ENCODE measurements around the gene ENOPH1.
"Not testable (repeated sequence)": the region's sequence is repeated elsewhere in the genome, so short reads cannot be mapped to it uniquely, and the experiment has no call there.

Gene ENOPH1

DNA sequence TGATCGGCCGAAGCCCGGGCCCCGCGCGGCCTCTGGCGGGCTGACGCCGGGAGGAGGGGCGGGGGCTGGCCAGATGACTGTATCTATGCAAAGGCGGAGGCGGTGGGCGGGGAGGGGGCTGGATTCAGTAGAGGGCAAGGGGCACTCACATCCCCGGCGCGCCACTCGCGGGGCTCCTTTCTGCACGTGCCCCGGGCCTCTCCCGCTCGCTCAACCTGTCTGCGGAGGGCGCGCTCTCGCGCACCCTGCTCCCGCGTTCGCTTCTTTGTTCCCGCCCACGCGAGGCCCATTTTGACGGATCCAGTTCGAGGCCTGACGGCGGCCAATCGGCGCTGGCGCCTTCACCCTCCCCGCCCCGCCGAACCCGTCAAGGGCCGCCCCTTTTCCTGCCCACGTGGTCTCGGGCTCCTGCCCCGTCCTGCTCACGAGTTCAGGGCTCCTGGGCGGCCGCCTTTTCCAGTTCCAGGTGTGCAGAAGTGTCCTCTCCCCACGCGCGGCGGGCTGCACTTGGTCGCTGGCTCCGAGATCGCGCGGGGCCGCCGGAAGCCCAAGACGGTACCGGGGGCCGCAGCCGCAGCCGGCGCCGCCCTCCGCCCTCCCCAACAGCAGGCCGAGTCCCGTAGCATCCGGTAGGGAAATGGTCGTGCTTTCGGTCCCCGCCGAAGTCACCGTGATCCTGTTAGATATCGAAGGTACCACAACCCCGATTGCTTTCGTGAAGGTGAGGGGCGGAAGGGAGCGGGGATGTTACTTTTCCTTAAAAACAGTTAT is at the start of gene ENOPH1, which contains the start of gene HNRNPDL:
TSS of gene ENOPH1 (plus strand) at position 398 of the 771 bp plus-strand sequence. CDS start at position 638, 240 bp downstream.
TSS of gene HNRNPDL (minus strand) at position 270 of the 771 bp plus-strand sequence. CDS start 772 bp downstream, outside the sequence.
- peak; percentile 99 to 100 for DNase-seq (ENCODE audit: low read depth in 2 of 2)

DNA sequence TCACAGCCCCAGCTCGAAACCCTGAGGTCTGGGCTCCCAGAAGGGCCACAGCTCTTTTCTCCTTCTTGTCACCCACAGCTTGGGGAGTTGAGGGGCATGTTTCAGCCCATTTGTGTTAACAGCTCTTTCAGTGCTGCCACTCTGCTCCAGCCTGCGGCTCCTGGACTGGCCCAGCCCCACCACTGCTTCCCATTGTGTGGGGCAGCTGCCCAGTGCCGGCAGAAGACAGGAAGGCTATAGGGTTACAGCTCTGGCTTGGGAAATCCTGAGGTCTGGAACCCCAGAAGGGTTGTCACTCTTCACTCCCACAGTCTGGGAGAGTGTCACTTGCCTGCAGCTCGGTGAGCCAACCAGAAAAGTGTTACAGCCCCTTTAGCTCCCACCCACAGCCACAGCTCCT is 49.6 kb upstream of the ENOPH1 start:
- DNase-seq (ENCODE audit: low read depth in 2 of 2) = no peak

DNA sequence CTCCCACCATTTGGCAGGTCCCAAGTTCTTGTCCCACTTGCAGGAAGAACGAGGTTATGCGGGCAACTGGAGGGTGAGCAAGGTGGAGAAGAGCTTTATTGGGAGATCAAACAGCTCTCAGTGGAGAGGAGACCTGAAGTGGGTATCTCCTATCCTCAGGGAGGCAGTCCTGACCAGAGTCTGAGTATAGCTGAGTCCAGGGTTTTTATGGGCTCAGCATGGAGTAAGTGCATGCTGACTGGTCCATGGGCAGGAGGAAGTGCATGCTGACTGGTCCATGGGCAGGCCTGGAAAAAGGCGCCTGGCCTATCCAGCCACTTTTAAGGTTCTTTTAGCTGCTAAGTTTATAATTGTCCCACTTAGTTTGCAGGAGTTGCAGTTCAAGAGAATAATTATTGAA is 49.2 kb upstream of the ENOPH1 start:
- no peak for DNase-seq (ENCODE audit: low read depth in 2 of 2)

DNA sequence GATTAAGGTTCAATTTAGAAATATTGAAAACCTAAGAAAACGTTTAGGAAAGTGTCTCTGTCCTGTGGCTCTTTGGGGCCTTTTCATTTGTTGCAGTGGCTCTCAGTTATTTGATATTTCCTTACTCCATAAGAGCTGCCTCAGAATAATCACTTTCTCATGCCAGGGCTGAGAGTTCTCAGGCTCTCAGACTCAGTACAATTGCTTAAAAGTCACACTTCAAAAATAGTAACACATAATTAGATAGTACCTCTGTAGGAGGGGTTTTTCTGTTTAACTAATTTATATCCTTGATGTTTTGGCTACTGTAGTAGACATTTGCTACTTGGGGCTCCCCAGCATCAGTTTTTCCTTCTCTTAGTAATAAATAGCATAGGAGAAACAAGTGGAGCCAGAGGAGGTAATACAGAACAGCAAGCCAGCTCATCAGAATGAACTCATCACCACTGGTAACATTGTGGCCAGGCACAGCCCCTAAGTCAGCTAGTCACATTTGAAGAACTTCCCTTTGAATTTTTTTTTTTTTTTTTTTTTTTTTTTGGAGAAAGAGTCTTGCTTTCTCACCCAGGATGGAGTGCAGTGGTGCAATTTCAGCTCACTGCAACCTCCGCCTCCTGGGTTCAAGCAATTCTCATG is 48.6 kb upstream of the ENOPH1 start:
- DNase-seq (ENCODE audit: low read depth in 2 of 2) = no peak

DNA sequence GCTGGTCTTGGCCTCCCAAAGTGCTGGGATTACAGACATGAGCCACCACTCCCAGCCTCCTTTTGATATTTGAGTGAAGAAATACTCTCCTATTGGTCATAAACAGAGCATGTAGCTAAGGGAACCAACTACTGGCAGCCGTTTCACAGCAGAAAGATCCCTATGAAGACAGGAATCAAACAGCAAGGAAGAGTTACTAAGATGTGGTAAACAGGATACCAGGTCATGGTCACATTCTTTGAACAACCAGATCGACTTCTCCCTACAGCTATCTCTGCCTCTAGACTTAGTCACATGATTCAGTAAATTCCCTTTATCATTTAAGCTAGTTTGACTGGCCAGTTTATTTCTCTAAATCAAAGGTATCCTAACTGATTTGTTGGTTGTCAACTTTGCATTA is 47.6 kb upstream of the ENOPH1 start:
- DNase-seq (ENCODE audit: low read depth in 2 of 2) = no peak

DNA sequence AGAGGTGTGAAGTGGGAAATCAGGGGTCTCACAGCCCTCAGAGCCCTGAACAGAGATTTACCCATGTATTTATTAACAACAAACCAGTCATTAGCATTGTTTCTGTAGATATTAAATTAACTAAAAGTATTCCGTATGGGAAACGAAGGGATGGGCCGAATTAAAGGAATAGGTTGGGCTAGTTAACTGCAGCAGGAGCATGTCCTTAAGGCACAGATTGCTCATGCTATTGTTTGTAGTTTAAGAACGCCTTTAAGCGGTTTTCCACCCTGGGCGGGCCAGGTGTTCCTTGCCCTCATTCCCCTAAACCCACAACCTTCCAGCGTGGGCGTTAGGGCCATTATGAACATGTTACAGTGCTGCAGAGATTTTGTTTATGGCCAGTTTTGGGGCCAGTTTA is 44.1 kb upstream of the ENOPH1 start:
- DNase-seq (ENCODE audit: low read depth in 2 of 2) = not testable (repeated sequence)

DNA sequence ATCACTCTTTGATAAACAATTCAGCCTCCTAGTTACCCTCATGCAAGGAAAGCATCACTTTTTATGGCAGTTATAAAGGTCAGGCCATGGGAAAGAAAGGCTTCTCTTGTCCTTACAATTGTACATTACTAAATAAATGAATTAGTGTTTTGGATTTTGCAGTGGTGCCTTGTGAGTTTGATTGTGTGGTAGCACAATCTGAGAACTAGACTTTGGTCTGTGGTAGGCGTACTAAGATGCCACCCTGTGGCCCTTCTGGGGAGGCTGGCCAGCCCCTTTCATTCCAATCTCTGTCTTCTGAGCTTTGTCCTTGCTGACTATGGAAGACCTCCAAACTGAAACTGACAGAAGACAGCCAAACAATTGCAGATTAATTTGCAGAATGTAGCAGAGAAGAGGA is 42.0 kb upstream of the ENOPH1 start:
- no peak for DNase-seq (ENCODE audit: low read depth in 2 of 2)

DNA sequence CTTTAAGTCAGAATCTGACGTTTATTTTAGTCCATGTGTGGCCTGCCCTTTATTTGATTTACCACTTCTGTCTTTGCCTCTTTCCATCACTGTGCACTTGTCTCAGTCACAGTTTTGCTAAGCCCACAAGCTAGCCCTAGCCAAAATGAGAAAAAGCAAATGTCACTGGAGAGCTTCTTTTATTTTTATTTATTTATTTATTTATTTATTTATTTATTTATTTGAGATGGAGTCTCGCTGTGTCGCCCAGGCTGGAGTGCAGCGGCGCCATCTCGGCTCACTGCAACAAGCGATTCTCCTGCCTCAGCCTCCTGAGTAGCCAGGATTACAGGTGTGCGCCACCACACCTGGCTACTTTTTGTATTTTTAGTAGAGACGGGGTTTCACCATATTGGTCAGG is 40.3 kb upstream of the ENOPH1 start:
- not testable (repeated sequence) for DNase-seq (ENCODE audit: low read depth in 2 of 2)

DNA sequence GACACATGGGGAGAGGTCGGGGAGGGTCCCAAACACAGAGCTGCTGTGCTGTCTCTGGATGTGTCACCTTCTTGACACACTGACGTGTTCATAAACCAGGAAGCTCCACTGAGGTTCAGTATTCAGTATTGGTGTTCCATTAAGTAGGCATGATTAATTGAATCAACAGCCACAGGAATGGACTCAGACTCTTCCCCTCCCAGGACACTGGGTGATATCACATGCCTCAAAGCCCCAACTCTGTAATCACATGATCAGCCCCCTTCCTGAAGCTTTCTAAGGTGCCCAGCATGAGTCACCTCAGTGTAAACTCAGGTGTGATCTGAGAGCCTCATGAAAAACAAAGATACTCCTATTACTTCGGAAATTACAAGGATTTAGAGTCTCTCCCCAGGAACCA is 35.5 kb upstream of the ENOPH1 start:
- no peak for DNase-seq (ENCODE audit: low read depth in 2 of 2)

DNA sequence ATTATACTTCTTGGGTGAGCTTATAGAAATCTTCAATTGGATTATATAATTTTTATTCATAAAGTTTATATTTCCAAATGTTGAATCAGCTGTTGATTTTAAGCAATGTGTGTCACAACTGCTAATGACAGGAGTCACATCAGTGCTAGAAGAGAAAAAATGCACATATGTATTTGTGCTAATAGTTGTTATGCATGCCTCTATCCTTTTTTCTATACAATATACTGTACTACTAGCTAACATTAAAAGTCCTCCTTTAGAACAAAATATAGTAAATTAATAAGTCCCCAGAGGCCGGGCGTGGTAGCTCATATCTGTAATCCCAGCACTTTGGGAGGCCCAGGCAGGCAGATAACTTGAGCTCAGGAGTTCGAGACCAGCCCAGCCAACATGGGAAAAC is 32.9 kb upstream of the ENOPH1 start:
- no peak for DNase-seq (ENCODE audit: low read depth in 2 of 2)

DNA sequence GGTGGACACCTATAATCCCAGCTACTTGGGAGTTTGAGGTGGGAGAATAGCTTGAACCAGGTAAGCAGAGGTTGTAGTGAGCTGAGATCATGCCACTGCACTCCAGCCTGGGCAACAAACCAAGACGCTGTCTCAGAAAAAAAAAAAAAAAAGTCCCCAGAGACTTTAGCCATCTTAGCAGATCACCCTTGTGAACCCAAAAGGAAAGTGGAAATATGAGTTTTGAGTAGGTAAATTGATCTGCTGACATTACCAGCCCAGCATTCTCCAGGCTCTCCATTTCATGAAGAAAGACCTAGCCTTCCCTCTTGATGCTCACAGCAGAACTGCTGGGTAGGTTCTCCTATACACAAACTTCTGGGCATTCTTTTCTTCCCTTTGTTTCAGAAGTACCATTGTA is 32.1 kb upstream of the ENOPH1 start:
- DNase-seq (ENCODE audit: low read depth in 2 of 2) = no peak

DNA sequence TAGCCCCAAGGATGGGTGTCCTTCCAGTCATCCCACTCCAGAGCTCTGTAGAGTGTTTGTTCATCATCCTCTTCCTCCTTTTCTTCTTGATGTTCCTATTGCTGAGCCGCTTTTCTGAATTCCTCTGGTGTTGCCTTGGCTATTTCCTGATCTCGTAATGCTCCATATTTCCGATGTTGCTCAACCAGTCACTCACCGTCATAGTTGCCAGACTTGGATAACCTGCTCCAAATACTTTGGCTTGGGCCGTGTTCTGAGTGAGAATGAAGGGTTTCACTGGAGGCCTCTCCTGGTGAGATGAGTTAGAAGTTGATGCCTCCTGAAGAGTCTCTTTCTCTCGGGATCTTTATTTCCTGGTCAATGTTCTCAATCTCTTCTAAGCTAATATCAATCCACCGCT is 28.8 kb upstream of the ENOPH1 start:
- DNase-seq (ENCODE audit: low read depth in 2 of 2) = no peak

DNA sequence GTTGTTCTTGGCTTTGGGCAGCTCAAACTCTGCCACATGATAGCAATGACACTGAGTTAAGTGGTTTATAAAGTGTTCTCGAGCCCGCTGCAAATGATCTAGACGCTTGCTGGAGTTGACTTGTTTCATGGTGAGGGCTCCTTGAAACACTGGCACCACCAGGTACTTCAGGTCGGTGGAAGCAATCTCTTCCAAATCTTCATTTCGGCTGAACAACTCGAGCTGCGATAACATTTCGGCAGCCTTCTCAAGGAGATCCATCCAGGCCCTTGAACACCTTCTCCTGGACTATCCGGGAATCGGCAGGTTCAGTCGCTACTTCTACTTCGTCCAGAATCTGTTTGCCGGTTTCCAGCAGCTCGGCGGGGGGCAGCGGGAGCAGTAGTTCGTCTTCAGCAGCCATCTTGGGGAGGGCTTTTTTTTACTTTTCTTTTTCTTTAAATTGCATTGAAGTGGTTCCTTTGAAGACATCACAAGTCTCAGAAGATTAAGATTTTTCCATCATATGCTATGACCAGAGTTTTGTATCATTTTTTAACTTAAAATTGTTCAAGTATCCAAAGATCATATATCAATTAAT is 28.1 kb upstream of the ENOPH1 start:
- no peak for DNase-seq (ENCODE audit: low read depth in 2 of 2)

DNA sequence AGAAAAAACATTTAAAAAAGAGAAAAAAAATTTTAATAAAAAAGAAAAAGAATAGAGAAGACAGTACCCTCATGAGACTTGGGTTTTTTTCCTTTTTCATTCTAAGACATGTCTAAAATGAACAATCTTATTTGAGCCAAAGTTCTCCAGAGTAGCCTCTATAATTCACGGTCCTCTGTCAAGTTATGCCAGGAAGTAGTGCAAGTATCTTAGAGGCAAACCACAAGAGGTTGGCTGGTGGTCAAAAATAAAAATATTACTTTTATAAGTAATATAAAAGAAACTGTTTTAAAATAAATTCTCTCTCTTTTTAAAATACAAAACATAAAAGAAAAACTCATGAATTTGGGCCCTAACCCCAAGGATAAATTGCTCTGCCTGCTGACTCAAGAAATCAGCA is 26.7 kb upstream of the ENOPH1 start:
- no peak for DNase-seq (ENCODE audit: low read depth in 2 of 2)

DNA sequence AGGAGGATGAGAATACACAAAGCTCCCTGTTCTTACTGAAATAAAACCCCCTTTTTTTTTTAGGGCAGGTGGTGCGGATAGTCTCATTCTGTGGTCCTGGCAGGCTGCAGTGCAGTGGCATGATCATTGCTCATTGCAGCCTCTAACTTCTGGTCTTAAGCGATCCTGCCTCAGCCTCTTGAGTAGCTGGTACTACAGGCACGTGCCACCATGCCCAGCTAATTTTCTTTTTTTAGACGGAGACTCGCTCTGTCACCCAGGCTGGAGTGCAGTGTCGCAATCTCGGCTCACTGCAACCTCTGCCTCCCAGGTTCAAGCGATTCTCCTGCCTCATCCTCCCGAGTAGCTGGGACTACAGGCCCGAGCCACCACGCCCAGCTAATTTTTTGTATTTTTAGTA is 15.3 kb upstream of the ENOPH1 start:
- not testable (repeated sequence) for DNase-seq (ENCODE audit: low read depth in 2 of 2)

DNA sequence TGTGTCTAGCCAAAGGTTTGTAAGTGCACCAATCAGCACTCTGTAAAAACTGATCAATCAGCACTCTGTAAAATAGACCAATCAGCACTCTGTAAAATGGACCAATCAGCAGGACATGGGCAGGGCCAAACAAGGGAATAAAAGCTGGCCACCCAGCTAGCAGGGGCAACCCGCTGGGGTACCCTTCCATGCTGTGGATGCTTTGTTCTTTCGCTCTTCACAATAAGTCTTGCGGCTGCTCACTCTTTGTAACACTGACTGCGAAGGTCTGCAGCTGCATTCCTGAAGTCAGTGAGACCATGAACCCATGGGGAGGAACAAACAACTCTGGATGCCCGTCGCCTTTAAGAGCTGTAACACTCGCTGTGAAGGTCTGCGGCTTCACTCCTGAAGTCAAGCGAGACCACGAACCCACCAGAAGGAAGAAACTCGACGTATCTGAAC is 14.4 kb upstream of the ENOPH1 start:
- DNase-seq (ENCODE audit: low read depth in 2 of 2) = no peak

DNA sequence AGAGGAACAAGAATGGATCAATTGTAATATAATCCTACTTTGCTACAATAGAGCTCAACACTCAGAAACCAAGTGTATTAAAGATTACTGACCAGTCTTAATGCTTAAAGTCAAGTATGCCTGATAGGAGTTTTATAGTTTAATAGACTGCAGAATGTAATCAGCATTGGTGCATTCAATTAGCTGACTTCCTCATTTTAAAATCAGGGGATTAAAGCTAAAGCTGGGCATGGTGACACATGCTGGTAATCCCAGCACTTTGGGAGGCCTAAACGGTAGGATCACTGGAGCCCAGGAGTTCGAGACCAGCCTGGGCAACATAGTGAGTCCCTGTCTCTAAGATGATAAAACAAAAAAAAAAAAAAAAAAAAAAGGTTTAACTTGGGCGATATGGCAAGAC is 10.9 kb upstream of the ENOPH1 start:
- DNase-seq (ENCODE audit: low read depth in 2 of 2) = no peak

DNA sequence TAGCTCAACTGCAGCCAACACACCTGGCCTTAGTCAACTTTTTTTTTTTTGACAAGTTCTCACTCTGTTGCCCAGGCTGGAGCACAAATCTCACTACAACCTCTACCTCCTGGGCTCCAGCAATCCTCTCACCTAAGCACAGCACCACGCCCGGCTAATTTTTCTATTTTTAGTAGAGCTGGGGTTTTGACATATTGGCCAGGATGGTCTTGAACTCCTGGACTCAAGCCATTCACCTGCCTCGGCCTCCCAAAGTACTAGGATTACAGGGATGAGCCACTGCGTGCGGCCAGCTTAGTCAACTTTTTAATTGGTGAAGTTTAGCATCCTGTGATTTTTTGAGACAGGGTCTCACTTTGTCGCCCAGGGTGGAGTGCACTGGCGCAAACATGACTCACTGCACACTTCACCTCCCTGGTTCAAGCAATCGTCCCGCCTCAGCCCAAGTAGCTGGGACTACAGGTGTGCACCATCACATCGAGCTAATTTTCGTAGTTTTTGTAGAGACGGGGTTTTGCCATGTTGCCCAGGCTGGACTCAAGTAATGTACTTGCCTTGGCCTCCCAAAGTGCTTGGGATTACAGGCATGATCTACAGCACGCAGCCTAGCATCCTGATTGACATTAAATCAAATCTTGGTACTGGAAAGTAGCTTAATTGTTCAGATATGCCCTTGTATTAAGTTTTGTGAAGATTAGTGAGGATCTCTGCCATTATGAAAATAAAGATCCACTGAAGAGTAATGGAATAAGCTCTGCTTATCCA is 8.4 kb upstream of the ENOPH1 start:
- DNase-seq (ENCODE audit: low read depth in 2 of 2) = no peak

DNA sequence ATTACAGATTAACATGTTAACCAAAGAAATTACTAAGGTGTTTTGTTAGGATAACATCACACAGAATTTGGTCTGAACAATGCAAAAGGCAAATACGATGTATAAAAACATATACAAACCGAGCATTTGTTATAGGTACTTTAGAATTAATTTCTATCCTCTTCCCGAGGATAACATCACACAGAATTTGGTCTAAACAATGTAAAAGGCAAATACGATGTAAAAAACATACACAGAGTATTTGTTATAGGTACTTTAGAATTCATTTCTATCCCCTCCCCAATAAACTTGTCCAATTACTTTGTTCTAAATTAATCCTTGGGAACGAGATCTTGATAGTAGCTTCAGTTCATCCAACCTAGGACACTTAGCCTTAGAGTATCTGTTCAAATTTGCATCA is 7.8 kb upstream of the ENOPH1 start:
- DNase-seq (ENCODE audit: low read depth in 2 of 2) = no peak

DNA sequence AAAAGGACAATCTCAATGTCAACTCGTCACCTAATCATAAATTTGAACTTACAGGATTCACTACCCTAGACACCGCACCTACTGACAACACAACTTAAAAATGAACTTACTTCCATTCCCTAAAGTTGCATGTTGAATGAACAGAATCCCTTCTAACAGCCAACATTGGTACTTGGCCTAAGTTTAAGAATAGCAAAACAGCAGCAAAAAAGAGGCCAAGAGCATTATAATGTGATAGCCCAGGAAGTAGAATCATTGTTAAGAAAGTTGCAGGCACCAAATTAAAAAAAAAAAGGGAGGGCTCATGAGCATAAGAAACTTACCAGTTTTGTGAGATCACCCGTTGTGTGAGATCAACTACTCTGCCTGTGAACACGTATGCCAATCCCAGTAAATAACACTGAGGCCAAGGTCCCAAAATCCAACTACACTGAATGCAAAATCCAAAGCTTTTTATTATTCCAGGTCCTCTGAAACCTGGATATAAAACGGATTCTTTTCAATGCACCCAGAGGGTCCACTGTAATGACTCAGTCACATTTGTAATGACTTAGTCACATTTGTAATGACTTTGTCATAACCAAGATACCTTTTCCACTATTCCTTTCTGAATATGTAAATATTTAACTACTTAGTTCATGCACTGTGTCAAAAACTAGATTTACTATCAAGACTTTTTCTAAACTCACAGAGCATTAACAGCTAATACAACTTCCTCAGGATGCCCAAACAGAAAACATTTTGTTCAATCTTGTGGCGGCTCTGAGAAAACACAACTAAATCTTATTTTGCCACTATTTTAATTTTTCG is 6.9 kb upstream of the ENOPH1 start:
- DNase-seq (ENCODE audit: low read depth in 2 of 2) = no peak

DNA sequence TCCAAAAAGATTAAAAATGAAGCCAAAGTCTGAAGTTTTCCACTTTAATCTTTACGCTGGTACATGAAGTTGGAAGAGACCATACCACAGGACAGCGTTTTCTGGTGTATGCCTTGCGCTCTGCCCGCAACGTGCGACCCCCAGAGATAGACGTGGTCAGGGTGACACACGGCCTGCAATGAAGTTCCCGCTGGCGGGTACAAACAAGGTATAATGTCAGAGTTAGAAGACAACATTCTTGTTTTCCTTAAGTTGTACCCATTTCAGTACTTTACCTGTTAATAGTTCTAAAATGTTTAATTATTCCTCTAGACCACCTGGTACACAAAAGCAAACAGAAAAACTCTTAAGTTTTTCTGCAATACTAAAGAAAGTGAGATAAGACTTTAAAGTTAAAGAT is 4.9 kb upstream of the ENOPH1 start:
- no peak for DNase-seq (ENCODE audit: low read depth in 2 of 2)
